ENCODE measurements around the gene SPRY1. TPM values are rescaled to one million over a fixed set of nuclear protein-coding genes. Genes with fewer than 3 reads are reported as not detected.

The SPRY1 gene
- total and polyA plus RNA-seq, 11 donors: 17.0 to 104 (median 39.1) TPM

DNA sequence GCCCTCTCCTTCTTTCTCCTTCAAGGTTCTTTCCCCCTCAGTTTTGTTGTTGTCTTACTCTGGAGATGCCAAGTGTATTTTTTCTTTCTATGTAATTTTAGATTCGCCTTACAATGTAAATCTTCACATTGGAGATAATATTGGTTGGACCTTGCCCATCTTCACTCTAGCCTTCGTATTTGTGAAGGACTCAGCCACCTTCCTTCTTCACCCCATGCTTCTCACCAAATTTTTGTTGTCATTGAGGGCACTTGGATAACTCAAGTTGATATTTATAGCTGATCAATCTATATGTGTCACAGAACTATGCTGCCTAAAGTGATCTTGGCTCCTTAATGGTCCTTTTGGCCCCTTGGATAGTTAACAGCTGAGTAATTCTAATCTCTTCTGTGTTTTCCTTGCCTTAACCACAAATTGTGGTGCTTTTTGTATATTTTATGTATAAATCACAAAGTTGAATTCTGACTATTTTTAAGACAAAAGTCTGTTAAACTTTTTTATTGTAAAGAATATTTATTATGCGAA lies 6.5 kb downstream of the SPRY1 start:
- Histone ChIP-seq H3K36me3 (peaks cover under 1 to 64% (median 29%) of the 10 kb centered on the region in 9 donors), H3K4me1 (peaks cover 0 to 60% (median 19%) of the 10 kb centered on the region in 12 donors), H3K27ac (peak overlapping the region in 9 of 12 donors; percentile 14 to 95 (median 92)), H3K27me3 (no peaks in the 10 kb centered on the region), H3K4me3 (peak overlapping the region in 11 of 12 donors; percentile 25 to 80 (median 71)), H3K9me3 (no peaks in the 10 kb centered on the region)
- WGBS, 4 donors: 73 to 84% (median 78%) methylated on average over 3 of the region's 3 CpGs
- no peak for ATAC-seq
- intact Hi-C loops (cut with DNase I): loop anchor here (5.0 to 10.0 kb wide), 15 partner anchors 102 to 709 kb away; no protein-coding TSS in a partner anchor
- no peak for DNase-seq
- TF ChIP-seq, protein P1, sequence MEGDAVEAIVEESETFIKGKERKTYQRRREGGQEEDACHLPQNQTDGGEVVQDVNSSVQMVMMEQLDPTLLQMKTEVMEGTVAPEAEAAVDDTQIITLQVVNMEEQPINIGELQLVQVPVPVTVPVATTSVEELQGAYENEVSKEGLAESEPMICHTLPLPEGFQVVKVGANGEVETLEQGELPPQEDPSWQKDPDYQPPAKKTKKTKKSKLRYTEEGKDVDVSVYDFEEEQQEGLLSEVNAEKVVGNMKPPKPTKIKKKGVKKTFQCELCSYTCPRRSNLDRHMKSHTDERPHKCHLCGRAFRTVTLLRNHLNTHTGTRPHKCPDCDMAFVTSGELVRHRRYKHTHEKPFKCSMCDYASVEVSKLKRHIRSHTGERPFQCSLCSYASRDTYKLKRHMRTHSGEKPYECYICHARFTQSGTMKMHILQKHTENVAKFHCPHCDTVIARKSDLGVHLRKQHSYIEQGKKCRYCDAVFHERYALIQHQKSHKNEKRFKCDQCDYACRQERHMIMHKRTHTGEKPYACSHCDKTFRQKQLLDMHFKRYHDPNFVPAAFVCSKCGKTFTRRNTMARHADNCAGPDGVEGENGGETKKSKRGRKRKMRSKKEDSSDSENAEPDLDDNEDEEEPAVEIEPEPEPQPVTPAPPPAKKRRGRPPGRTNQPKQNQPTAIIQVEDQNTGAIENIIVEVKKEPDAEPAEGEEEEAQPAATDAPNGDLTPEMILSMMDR (IDR thresholded peaks at IDR 0.05): no peak
- no peak for TF ChIP-seq POLR2A (IDR thresholded peaks at IDR 0.05)

DNA sequence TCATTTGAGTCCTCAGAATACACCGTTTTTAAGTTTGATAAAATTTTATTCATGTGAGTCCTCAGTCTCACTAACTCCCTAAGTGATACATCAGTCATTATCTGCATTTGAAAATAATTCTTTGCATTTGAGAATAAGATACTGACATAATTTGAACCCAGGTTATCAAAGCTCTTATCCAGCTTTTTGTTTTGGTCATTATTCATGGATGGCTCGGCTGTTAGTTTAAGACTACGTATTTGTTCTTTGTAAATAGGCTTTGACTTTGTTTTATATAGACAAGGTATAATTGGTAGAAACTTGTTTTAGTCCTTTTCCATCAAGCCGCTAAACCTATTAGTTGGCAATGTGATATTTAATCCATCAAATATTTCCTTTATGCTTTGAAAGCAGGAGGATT lies 7.9 kb downstream of the SPRY1 start:
- Histone ChIP-seq H3K9me3 (no peaks in the 10 kb centered on the region), H3K27me3 (no peaks in the 10 kb centered on the region), H3K4me1 (peaks cover 0 to 67% (median 17%) of the 10 kb centered on the region in 12 donors), H3K4me3 (peak overlapping the region in 9 of 12 donors; percentile 63 to 80 (median 75)), H3K36me3 (peaks cover 0 to 62% (median 28%) of the 10 kb centered on the region in 9 donors), H3K27ac (peak overlapping the region in 10 of 12 donors; percentile 4 to 93 (median 46))
- TF ChIP-seq, protein P1 (IDR thresholded peaks at IDR 0.05): no peak
- TF ChIP-seq POLR2A (IDR thresholded peaks at IDR 0.05): no peak
- no peak for DNase-seq
- WGBS, 4 donors: 65 to 78% (median 69%) methylated on average over 4 of the region's 4 CpGs
- intact Hi-C loops (cut with DNase I): loop anchor here (5.0 to 10.0 kb wide), 15 partner anchors 100 to 708 kb away; no protein-coding TSS in a partner anchor
- no peak for ATAC-seq

DNA sequence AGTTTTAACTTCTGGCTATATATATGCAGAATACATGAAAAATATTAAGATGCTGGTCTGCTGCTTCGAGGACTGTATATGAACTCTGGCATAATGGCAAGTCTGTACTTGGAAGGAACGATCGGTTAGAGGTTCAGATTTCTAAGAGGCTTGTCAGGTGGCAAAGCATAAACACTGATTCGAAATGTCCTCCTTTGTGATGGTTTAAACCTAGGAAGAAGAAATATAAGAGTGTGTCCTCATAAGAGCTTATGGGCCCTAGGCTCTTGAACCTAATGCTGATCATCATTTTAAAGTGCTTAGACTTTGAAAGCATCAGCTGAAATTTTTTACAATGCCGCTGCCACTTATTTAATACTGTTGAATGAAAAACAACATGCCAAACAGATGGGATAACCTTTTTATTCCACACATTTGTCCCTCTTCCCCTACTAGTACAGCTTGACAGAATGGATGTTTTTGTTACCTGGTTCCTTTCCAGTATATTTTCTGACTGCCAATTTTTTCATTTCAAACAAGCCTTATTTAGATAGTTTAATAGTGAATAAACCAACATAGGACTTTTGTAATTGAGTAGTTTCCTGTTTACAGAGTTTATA lies 8.8 kb downstream of the SPRY1 start:
- ATAC-seq (no peak), DNase-seq (no peak)
- Histone ChIP-seq H3K36me3 (peaks cover 0 to 58% (median 24%) of the 10 kb centered on the region in 9 donors), H3K27ac (peak overlapping the region in 10 of 12 donors; percentile 4 to 93 (median 46)), H3K4me3 (peak overlapping the region in 9 of 12 donors; percentile 63 to 80 (median 75)), H3K9me3 (no peaks in the 10 kb centered on the region), H3K27me3 (no peaks in the 10 kb centered on the region), H3K4me1 (peaks cover 0 to 67% (median 16%) of the 10 kb centered on the region in 12 donors)
- WGBS, 4 donors: 54 to 72% (median 60%) methylated on average over 5 of the region's 5 CpGs
- intact Hi-C loops (cut with DNase I): loop anchor here in 6 of 10 donors (10.0 kb wide), 7 partner anchors 99 to 619 kb away; no protein-coding TSS in a partner anchor
- TF ChIP-seq, protein P1 (IDR thresholded peaks at IDR 0.05): no peak
- TF ChIP-seq POLR2A (IDR thresholded peaks at IDR 0.05): no peak

DNA sequence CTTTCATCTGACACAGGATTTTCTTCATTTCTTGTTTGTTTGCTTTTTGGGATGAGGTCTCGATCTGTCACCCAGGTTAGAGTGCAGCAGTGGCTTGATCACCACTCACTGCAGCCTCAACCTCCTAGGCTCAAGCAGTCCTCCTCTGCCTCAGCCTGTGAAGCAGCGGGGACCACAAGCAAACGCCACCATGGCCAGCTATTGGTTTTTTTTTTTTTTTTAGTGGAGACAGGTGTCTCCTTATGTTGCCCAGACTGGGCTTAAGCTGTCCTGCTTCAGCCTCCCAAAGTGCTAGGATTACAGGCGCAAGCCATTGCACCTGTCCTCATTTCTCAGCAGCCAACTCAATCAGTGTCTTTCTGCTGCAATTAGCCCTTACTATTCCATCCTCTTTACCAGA lies 10.3 kb downstream of the SPRY1 start:
- peak in 1 of 4 donors; percentile 16 for ATAC-seq
- WGBS, 4 donors: 80 to 88% (median 82%) methylated on average over 4 of the region's 4 CpGs
- TF ChIP-seq POLR2A (IDR thresholded peaks at IDR 0.05): no peak
- TF ChIP-seq, protein P1 (IDR thresholded peaks at IDR 0.05): no peak
- peaks cover 0 to 64% (median 17%) of the 10 kb centered on the region in 12 donors for H3K4me1 ChIP-seq
- H3K36me3 ChIP-seq: peaks cover 0 to 50% (median 20%) of the 10 kb centered on the region in 9 donors
- no peaks in the 10 kb centered on the region for H3K9me3 ChIP-seq
- H3K27ac ChIP-seq: peak overlapping the region in 4 of 12 donors; percentile 1 to 55 (median 22)
- no peak for DNase-seq
- peak overlapping the region in 2 of 12 donors; percentile 75 to 80 for H3K4me3 ChIP-seq
- intact Hi-C loops (cut with DNase I): loop anchor here in 6 of 10 donors (10.0 kb wide), 7 partner anchors 98 to 618 kb away; no protein-coding TSS in a partner anchor
- H3K27me3 ChIP-seq: no peaks in the 10 kb centered on the region
